Smooth muscle cell (in vitro differentiated cells): ENCODE measurements around the gene SCAF1. TPM values are rescaled to one million over a fixed set of nuclear protein-coding genes. Genes with fewer than 3 reads are reported as not detected.

ENCODE experiments used
- DNase-seq: peaks from one replicate; lab custom pipeline; 2025; ENCODE audit not compliant: unreplicated experiment; lab: John Stamatoyannopoulos, UW
- H2AFZ ChIP-seq: fragments of 200-600 bp; sonication (generic); 2 replicates; pipeline ENCODE4 v1.6.0; 2016; ENCODE audit warnings: antibody characterized with exemption, low read depth, mild to moderate bottlenecking
- H3F3A ChIP-seq: fragments of 200-600 bp; sonication (generic); 2 replicates; pipeline ENCODE4 v1.6.0; 2017; ENCODE audit warnings: antibody characterized with exemption, low read depth
- H3K27ac ChIP-seq: fragments of 200-600 bp; sonication (generic); 2 replicates; pipeline ENCODE4 v1.5.1; 2016; ENCODE audit warnings: low read depth, mild to moderate bottlenecking
- H3K27me3 ChIP-seq: fragments of 200-600 bp; sonication (generic); 2 replicates; pipeline ENCODE4 v1.6.1; 2016; ENCODE audit warnings: low read depth, mild to moderate bottlenecking
- H3K36me3 ChIP-seq: fragments of 200-600 bp; sonication (generic); 2 replicates; pipeline ENCODE4 v1.5.1; 2016; ENCODE audit warnings: low read depth
- H3K4me1 ChIP-seq: fragments of 200-600 bp; sonication (generic); 2 replicates; pipeline ENCODE4 v1.5.1; 2016; ENCODE audit warnings: low read depth
- H3K4me2 ChIP-seq: fragments of 200-600 bp; sonication (generic); 2 replicates; pipeline ENCODE4 v1.6.0; 2016; ENCODE audit warnings: mild to moderate bottlenecking
- H3K4me3 ChIP-seq: fragments of 200-600 bp; sonication (generic); 2 replicates; pipeline ENCODE4 v1.5.1; 2016; ENCODE audit warnings: mild to moderate bottlenecking
- H3K79me2 ChIP-seq: fragments of 200-600 bp; sonication (generic); 2 replicates; pipeline ENCODE4 v1.6.0; 2016; ENCODE audit warnings: low read depth, mild to moderate bottlenecking
- H3K9ac ChIP-seq: fragments of 200-600 bp; sonication (generic); 2 replicates; pipeline ENCODE4 v1.6.0; 2016; ENCODE audit warnings: low read depth
- H3K9me3 ChIP-seq: fragments of 200-600 bp; sonication (generic); replicated peaks from 2 replicates; pipeline ENCODE4 v1.5.1; 2016; ENCODE audit warnings: low read depth
- H4K20me1 ChIP-seq: fragments of 200-600 bp; sonication (generic); 2 replicates; pipeline ENCODE4 v1.6.0; 2016; ENCODE audit warnings: low read depth
- WGBS: methylation state at CpG from one replicate; pipeline ENCODE4 v1.1.7; 2016; ENCODE audit warnings: low lambda C conversion rate; 5-methylcytosine and 5-hydroxymethylcytosine counted together
- polyA plus RNA-seq: library from polyadenylated mRNA; unstranded; fragments of >200 nt; fragmentation: Nextera tagmentation; extraction: Ambion mirVana; gene quantifications from 2 replicates; pipeline ENCODE4 v1.2.1, GENCODE V29; 2016
- total RNA-seq: library from RNA; depleted of rRNA; stranded (reverse); fragments of >200 nt; gene quantifications from 2 replicates; pipeline ENCODE4 v1.2.3, GENCODE V29; 2014
- TF ChIP-seq, protein P1 (sequence below): fragments of 200-600 bp; sonication (generic); IDR thresholded peaks from 2 replicates; pipeline ENCODE4 v1.5.1; 2017; ENCODE audit warnings: borderline replicate concordance, mild to moderate bottlenecking, antibody characterized with exemption; ENCODE audit not compliant: insufficient read depth, poor library complexity, severe bottlenecking

Gene SCAF1
- total and polyA plus RNA-seq, 2 experiments from 2014 or later, result 7.9 to 12.1 TPM

DNA sequence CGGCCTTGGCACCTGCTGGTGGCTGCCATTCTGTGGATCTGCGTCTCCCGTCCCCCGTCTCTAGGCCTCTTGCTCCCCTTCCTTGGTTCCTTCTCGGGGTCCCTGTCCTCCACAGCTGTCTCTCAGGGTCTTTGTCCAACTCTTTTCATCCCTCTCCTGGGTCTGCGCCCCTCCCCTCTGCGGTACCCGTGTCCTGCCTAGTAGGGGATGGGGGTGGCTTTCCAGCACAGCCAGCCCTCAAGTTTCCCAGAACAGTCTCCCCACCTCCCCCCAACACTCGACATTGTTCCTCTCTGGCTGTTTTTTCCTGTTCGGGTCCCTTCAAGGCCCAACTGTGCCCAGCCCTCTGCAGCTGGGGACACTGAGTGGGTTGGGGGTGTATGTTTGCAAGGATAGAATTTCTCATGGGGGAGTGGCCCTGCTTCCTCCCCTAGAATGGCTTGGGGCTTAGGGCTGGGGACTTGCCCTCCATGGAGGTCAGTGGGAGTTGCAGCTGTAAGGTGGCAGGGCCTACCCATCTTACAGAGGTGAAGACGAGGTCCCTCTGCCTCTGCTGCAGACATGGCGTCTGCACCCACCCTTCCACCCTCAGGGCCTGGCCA lies 46.6 kb downstream of the SCAF1 start:
- Histone ChIP-seq H3K4me3 (no peak overlapping the region), H3K4me1 (no peaks in the 10 kb centered on the region), H4K20me1 (peaks cover 34% of the 10 kb centered on the region), H3K9ac (no peak overlapping the region), H3K9me3 (no peaks in the 10 kb centered on the region), H3K36me3 (no peaks in the 10 kb centered on the region), H3K27ac (no peak overlapping the region), H3K4me2 (no peak overlapping the region), H2AFZ (no peak overlapping the region), H3K79me2 (no peaks in the 10 kb centered on the region), H3F3A (no peaks in the 10 kb centered on the region), H3K27me3 (no peaks in the 10 kb centered on the region)
- TF ChIP-seq, protein P1, sequence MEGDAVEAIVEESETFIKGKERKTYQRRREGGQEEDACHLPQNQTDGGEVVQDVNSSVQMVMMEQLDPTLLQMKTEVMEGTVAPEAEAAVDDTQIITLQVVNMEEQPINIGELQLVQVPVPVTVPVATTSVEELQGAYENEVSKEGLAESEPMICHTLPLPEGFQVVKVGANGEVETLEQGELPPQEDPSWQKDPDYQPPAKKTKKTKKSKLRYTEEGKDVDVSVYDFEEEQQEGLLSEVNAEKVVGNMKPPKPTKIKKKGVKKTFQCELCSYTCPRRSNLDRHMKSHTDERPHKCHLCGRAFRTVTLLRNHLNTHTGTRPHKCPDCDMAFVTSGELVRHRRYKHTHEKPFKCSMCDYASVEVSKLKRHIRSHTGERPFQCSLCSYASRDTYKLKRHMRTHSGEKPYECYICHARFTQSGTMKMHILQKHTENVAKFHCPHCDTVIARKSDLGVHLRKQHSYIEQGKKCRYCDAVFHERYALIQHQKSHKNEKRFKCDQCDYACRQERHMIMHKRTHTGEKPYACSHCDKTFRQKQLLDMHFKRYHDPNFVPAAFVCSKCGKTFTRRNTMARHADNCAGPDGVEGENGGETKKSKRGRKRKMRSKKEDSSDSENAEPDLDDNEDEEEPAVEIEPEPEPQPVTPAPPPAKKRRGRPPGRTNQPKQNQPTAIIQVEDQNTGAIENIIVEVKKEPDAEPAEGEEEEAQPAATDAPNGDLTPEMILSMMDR, result no peak
- 93% methylated on average over 12 of the region's 12 CpGs for WGBS
- DNase-seq, result no peak

DNA sequence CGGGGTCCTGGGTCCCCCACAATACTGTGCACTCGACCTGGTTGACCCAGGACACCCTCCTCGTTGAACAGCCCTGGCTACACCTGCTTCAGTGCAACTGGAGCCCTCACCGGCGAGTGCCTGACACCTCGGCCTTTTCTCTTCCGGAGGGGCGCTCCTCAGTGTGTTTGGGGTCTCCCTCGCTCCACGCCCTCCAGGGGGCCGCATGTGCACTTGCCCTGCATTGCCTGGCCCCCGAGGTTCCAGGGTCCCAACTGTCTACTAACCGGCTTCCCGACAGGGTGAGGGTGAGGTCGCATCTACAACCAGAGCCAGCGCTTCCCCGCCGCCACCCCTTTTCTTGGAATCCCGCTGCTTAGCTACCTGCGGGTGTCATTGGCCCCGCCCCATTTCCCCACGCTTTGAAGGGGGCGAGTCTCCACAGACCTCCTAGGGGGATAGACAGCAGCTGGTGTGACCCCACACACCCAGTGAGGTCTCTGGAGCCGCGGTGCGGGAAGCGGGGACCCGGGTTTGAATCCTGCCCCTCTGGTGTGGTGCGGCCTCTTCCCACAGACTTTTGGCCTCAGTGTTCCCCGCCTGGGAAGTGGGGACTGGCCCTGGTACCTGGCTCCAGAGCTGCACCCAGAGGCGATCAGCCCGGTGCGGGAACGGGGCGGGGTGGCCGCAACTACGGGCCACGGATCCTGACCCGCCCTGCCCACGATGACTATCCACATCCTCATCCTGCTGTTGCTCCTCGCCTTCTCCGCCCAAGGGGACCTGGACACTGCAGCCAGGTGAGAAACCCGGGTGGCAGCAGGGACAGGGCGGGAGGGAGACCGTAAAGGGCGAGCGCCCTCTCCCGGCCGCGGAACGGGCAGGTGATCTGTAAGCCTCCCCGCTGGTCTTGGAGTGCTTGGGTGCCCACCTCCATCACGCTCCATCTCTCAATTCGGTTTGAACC lies 47.4 kb downstream of the SCAF1 start, which contains the start of gene ADM5:
Gene ADM5, plus strand, starts transcription at position 462 of the 946 bp plus-strand sequence. Its CDS starts 244 bp downstream, at position 706.
- Histone ChIP-seq H3K4me1 (no peaks in the 10 kb centered on the region), H3K4me3 (peak within 1 kb of the TSS; percentile 55), H3K36me3 (no peaks in the 10 kb centered on the region), H3K4me2 (peak within 1 kb of the TSS; percentile 92), H3K27me3 (no peaks in the 10 kb centered on the region), H3K27ac (no peak within 1 kb of the TSS), H3K9me3 (no peaks in the 10 kb centered on the region), H3F3A (no peaks in the 10 kb centered on the region), H4K20me1 (peaks cover 27% of the 10 kb centered on the region), H3K9ac (no peak within 1 kb of the TSS), H2AFZ (no peak within 1 kb of the TSS), H3K79me2 (no peaks in the 10 kb centered on the region)
- TF ChIP-seq, protein P1, result peak; percentile 49
- 53% methylated on average over 52 of the region's 54 CpGs for WGBS
- no peak for DNase-seq

DNA sequence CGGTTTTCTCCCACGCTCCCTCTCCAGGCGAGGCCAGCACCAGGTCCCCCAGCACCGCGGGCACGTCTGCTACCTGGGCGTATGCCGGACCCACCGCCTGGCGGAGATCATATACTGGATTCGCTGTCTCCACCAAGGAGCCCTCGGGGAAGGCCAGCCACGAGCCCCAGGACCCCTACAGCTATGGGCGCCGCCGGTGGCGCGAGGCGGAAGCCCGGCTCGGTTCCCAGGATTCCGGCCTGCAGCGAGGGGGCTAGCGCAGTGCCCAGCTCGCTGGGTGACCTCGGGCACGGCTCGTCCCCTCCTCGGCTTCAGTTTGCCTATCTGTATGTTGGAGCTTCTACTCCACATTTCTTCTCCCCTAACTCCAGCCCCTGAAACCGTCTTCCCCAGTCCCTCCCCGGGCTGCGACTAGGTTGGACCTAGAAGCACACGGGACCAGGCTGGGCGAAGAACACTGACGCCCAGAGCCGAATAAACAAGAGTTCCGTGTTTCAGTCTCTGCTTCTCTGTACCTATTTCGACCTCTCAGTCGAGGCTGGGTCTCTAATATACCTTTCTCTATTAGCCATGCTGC lies 48.2 kb downstream of the SCAF1 start:
- Histone ChIP-seq H3K4me2 (peak overlapping the region; percentile 92), H3K27me3 (no peaks in the 10 kb centered on the region), H4K20me1 (peaks cover 19% of the 10 kb centered on the region), H3K27ac (no peak overlapping the region), H3K79me2 (no peaks in the 10 kb centered on the region), H3K36me3 (no peaks in the 10 kb centered on the region), H3K4me3 (peak overlapping the region; percentile 55), H3K4me1 (no peaks in the 10 kb centered on the region), H3F3A (no peaks in the 10 kb centered on the region), H3K9me3 (no peaks in the 10 kb centered on the region), H2AFZ (peak overlapping the region; percentile 52), H3K9ac (peak overlapping the region; percentile 10)
- TF ChIP-seq, protein P1, result no peak
- 11% methylated on average over 39 of the region's 39 CpGs for WGBS
- no peak for DNase-seq
